Brain (organoid and tissue), 1 donor: ENCODE results near the gene TDRD6. TPM values are rescaled to one million over a fixed set of nuclear protein-coding genes. Genes with fewer than 3 reads are reported as not detected.

Source experiments
- polyA plus RNA-seq: library from polyadenylated mRNA; stranded (reverse); fragments of 350-450 nt; fragmentation: Illumina TruSeq; extraction: RNeasy Lipid Tissue Mini Kit (QIAGEN cat#74804); gene quantifications from one replicate; pipeline ENCODE4 v1.2.3, GENCODE V29; 2015; ENCODE audit warnings: low read depth, low replicate concordance; ENCODE audit not compliant: insufficient read depth

The TDRD6 gene
- polyA plus RNA-seq, 1 donor from 2014 or later = not detected

Other genes with a start within 250 kb of the TDRD6 start
- gene RCAN2, start 196.4 kb upstream of the TDRD6 start, polyA plus RNA-seq = 33.2 TPM
- gene CYP39A1, start 35.1 kb upstream of the TDRD6 start, polyA plus RNA-seq = 0.48 TPM
- gene SLC25A27, start 34.9 kb upstream of the TDRD6 start, polyA plus RNA-seq = 2.3 TPM
- 0.61 TPM for gene PLA2G7, start 47.5 kb downstream of the TDRD6 start, polyA plus RNA-seq
- not detected for gene ANKRD66, start 59.0 kb downstream of the TDRD6 start, polyA plus RNA-seq
- not detected for gene MEP1A, start 105.5 kb downstream of the TDRD6 start, polyA plus RNA-seq
- 10.8 TPM for gene ADGRF5, start 234.1 kb downstream of the TDRD6 start, polyA plus RNA-seq